Activated CD4-positive, CD25-positive, alpha-beta regulatory T cell treated with anti-CD3 and anti-CD28 coated beads, Interleukin-2, amount 50 U/mL, for 16 hours (primary cell): ENCODE measurements around the gene SLC6A18.
"Not testable (repeated sequence)": the region's sequence is repeated elsewhere in the genome, so short reads cannot be mapped to it uniquely, and the experiment has no call there.

Experiments used
- DNase-seq: peaks from one replicate; pipeline ENCODE4 v3.0.0-alpha.2; 2020; ENCODE audit warnings: low read depth, low spot score

The SLC6A18 gene

DNA sequence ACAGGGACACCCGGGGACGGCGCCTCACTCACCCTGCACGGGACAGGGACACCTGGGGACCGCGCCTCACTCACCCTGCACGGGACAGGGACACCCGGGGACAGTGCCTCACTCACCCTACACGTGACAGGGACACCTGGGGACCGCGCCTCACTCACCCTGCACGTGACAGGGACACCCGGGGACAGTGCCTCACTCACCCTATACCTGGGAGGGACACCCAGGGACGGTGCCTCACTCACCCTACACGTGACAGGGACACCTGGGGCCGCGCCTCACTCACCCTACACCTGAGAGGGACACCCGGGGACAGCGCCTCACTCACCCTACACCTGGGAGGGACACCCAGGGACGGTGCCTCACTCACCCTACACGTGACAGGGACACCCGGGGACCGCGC is 65.8 kb downstream of the SLC6A18 start:
- DNase-seq: not testable (repeated sequence)

DNA sequence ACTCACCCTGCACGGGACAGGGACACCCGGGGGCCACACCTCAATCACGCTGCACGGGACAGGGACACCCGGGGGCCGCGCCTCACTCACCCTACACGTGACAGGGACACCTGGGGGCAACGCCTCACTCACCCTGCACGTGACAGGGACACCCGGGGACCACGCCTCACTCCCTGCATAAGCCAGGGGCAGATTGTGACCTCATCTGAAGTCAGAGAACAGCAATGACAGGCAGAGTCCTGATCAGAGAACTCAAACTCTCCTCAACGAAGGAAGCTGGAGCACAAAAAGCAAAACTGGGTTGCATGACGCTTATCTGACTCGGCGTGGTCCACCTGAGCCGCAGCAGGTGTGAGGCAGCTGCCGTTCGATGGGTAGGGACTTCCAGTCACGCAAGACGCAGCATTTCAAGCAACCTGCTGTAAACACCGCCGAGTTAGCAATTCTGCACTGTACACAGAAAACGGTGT is 66.5 kb downstream of the SLC6A18 start:
- DNase-seq: no peak

GRCh38 chr5:1292139-1292538 is 67.0 kb downstream of the SLC6A18 start:
- no peak for DNase-seq

DNA sequence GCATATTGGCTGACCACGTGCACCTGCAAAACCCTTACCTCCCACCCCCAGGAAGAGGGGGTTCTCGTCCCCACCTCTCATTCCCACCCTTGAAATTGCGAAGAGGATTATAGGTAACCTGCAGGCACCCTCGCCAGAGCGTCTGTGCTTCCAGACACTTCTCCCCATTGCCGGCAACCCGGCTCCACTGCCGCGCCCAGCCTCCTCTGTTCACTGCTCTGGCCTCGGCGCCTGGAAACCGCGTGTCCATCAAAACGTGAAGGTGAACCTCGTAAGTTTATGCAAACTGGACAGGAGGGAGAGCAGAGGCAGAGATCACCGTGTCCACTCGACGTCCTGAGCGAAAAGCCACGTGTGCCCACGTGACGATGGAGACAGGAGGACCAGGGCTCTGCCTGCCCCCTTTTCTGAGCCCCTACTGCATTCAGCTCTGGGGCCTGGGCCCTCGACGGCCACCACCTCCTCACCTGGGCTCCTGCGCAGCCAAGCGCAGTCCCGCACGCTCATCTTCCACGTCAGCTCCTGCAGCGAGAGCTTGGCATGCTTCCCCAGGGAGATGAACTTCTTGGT is 67.8 kb downstream of the SLC6A18 start:
- no peak for DNase-seq

DNA sequence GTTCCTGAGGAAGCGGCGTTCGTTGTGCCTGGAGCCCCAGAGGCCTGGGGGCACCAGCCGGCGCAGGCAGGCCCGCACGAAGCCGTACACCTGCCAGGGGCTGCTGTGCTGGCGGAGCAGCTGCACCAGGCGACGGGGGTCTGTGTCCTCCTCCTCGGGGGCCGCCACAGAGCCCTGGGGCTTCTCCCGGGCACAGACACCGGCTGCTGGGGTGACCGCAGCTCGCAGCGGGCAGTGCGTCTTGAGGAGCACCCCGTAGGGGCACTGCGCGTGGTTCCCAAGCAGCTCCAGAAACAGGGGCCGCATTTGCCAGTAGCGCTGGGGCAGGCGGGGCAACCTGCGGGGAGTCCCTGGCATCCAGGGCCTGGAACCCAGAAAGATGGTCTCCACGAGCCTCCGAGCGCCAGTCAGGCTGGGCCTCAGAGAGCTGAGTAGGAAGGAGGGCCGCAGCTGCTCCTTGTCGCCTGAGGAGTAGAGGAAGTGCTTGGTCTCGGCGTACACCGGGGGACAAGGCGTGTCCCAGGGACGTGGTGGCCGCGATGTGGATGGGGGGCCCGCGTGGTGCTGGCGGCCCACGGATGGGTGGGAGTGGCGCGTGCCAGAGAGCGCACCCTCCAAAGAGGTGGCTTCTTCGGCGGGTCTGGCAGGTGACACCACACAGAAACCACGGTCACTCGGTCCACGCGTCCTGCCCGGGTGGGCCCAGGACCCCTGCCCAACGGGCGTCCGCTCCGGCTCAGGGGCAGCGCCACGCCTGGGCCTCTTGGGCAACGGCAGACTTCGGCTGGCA is 68.4 kb downstream of the SLC6A18 start:
- no peak for DNase-seq

GRCh38 chr5:1294206-1294834 is 69.1 kb downstream of the SLC6A18 start:
- DNase-seq: no peak

- peak; percentile 46 for DNase-seq
Measured at GRCh38 chr5:1294835-1295649, 69.9 kb downstream of the SLC6A18 start, which contains the start of gene TERT. TERT (minus strand) TSS chr5:1295068; CDS start chr5:1294989, 79 bp downstream.

DNA sequence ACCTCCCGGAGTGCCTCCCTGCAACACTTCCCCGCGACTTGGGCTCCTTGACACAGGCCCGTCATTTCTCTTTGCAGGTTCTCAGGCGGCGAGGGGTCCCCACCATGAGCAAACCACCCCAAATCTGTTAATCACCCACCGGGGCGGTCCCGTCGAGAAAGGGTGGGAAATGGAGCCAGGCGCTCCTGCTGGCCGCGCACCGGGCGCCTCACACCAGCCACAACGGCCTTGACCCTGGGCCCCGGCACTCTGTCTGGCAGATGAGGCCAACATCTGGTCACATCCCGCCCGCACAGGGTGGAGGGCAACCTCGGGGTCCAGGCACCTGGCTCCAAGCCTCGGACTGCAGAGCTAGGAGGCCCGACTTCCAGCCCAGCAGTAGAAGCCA is 70.5 kb downstream of the SLC6A18 start:
- no peak for DNase-seq
